Measurements from ENCODE around the gene TMEM52.

The TMEM52 gene

GRCh38 chr1:1926886-1927660 lies 8.0 kb upstream of the TMEM52 start:
- FAIRE-seq (no peak), DNase-seq (ENCODE audit: low spot score) (no peak)

DNA sequence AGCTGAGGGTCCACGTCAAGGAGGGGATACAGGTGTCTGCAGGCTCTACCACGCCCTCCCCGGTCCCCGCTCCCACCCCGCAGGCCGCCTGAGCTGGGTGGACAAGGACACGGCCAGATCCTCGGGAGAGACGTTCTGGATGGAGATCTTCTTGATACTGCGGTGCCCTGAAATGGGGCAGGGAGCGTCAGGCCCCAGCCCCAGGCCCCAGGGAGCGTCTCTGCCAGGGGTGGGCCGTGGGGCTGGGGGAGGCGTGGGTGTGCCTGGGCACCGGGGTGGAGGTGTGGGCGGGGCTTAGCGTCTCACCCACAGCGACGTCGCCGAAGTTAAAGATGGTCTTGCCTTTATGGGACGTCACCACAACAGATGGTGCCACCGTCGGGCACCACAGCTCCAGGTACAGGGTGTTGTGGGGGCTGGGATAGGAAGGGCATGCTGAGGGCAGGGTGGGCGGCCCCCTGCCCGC lies 7.3 kb upstream of the TMEM52 start:
- DNase-seq (ENCODE audit: low spot score) (no peak), FAIRE-seq (no peak)

DNA sequence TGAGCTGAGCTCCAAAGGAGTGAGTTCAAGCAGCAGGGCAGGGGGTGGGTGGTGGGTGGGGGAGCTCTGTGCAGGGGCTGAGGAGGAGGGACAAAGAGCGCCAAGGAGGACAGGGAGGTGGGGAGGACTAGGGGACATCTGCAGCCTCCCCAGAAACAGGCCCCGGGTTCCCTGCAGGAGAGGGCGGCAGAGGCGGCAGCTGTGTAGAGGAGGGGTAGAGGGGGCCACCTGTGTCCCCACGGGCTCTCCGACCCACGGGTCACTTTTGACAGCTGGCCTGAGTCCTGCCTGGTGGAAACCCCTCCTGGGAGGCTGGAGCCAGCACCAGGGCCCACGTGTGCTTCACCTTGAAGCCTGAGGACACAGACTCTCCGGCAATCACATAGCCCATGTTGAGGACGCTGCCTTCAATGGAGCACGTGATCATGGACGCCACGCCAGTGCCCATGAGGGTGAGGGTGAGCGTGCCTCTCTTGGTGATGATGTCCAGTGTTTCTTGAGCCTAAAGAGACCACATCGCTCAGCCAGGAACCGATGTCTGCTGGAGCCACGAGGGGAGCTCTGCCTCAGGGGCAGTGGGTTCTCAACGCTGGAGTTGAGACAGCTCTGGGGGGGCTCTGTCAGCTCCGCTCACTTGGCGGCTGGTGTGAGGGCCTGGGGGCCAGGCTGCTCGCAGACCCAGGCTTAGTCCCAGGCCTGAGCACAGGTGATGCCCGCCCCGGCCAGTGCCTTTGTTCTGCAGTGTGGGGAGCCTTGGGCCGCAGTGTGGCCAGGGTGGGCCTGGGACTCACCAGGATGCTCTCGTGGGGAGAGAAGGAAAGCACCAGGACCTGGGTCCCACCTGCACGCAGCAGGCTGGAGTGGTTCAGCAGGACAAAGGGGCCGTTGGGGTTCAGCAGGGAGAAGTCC lies 6.6 kb upstream of the TMEM52 start:
- DNase-seq (ENCODE audit: low spot score) (no peak), FAIRE-seq (no peak)

DNA sequence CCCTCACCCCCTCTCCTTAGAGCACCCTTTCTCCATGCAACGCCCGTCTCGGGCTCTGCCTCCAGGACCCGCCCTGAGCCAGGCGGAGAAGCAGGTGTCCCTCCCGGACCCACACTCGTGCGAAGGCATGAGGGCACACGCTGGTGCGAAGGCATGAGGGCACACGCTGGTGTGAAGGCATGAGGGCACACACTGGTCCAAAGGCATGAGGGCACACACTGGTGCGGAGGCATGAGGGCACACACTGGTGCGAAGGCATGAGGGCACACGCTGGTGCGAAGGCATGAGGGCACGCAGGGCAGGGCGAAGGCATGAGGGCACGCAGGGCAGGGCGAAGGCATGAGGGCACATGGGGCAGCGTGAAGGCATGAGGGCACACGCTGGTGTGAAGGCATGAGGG lies 5.8 kb upstream of the TMEM52 start:
- DNase-seq (ENCODE audit: low spot score) (no peak), FAIRE-seq (no peak)

- FAIRE-seq (no peak), DNase-seq (ENCODE audit: low spot score) (no peak)
Observed at GRCh38 chr1:1924386-1924785, 5.3 kb upstream of the TMEM52 start.

- DNase-seq (ENCODE audit: low spot score) (no peak), FAIRE-seq (no peak)
Observed at GRCh38 chr1:1922956-1923833, 4.1 kb upstream of the TMEM52 start.

GRCh38 chr1:1922702-1922955 lies 3.5 kb upstream of the TMEM52 start:
- FAIRE-seq (no peak), DNase-seq (ENCODE audit: low spot score) (no peak)

GRCh38 chr1:1921901-1922701 lies 3.0 kb upstream of the TMEM52 start:
- FAIRE-seq (no peak), DNase-seq (ENCODE audit: low spot score) (no peak)

- FAIRE-seq (no peak), DNase-seq (ENCODE audit: low spot score) (no peak)
Observed at GRCh38 chr1:1921459-1921862, 2.4 kb upstream of the TMEM52 start.

- DNase-seq (ENCODE audit: low spot score) (no peak), FAIRE-seq (no peak)
Observed at GRCh38 chr1:1920608-1921458, 1.8 kb upstream of the TMEM52 start.

- no peak for FAIRE-seq
- no peak for DNase-seq (ENCODE audit: low spot score)
Observed at GRCh38 chr1:1920057-1920607, 1.1 kb upstream of the TMEM52 start.

DNA sequence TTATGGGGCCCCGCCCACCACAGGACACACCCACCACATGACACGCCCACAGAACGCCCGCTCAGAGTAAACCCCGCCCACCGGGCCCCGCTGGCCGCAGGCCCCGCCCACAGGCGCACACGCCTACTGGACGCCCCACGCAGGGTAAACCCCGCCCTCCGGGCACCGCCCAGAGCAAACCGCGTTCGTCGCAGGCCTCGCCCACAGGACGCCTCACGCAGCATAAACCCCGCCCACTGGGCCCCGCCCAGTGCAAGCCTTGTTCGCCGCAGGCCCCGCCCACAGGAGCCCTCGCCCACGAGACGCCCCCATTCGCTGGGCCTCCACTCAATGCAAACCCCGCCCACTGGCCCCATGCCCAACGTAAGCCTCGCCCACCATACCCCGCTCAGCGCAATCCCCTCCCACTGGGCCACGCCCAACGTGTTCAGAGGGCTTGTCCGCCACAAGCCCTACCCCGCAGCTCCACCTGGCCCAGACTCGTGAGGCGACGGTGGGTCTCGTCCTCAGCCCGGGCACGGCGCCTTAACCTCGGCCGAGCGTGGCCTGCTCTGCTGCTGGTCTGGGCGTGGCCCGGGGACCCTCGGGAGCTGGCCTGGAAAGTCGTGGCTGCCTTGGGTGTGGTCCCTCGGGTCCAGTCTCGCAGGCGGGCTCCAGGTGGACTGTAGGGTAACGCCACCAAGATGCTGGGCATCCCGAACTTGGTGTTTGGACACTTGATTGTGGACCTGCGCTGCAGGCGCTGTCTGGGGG lies 401 bp upstream of the TMEM52 start:
- FAIRE-seq: no peak
- peak; percentile 79 for DNase-seq (ENCODE audit: low spot score)

DNA sequence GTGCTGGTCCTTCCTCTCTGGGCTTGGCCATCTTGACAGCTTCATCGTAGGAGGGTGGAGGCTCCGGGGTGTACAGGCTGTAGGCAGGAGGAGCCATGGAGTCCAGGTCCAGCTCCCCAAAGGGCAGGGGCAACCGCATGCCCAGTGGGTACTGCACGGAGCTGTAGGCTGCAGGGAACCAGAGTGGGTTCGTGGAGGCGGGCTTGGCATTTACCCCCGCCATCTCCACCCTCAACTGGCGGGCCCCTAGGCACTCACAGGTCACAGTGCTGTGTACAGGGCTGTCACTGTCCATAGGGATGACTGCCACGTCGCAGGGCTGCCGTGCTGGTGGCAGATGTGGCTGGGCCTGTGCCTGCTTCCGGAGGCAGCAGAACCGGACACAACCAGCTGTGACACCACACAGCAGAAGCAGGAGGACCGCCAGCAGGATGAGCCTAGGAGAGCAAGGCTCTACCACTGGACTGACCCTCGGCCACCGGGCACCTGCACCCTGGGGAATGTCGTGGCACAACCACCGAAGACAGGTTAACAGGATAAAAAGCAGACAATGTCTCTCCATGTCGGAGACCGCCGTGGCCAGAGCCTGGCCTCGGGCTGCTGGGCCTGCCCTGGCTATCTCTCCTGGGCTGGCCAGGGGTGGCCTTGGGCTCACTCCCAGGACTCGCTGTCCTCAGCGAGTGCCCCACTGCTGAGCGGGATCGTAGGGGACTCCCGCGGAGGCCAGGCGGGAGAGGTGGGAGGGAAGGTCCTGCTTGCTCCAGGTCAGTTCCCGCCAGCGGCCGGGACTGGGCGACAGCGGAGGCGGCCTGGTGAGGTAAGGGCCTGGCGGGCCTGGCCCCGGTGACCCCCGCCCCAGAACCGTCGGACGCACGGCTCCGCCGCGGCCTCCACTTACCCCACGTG lies 831 bp downstream of the TMEM52 start:
- FAIRE-seq (no peak), DNase-seq (ENCODE audit: low spot score) (no peak)

GRCh38 chr1:1917304-1917976 lies 1.6 kb downstream of the TMEM52 start:
- DNase-seq (ENCODE audit: low spot score) (no peak), FAIRE-seq (no peak)

GRCh38 chr1:1916851-1917251 lies 2.2 kb downstream of the TMEM52 start:
- DNase-seq (ENCODE audit: low spot score): no peak
- FAIRE-seq: no peak

DNA sequence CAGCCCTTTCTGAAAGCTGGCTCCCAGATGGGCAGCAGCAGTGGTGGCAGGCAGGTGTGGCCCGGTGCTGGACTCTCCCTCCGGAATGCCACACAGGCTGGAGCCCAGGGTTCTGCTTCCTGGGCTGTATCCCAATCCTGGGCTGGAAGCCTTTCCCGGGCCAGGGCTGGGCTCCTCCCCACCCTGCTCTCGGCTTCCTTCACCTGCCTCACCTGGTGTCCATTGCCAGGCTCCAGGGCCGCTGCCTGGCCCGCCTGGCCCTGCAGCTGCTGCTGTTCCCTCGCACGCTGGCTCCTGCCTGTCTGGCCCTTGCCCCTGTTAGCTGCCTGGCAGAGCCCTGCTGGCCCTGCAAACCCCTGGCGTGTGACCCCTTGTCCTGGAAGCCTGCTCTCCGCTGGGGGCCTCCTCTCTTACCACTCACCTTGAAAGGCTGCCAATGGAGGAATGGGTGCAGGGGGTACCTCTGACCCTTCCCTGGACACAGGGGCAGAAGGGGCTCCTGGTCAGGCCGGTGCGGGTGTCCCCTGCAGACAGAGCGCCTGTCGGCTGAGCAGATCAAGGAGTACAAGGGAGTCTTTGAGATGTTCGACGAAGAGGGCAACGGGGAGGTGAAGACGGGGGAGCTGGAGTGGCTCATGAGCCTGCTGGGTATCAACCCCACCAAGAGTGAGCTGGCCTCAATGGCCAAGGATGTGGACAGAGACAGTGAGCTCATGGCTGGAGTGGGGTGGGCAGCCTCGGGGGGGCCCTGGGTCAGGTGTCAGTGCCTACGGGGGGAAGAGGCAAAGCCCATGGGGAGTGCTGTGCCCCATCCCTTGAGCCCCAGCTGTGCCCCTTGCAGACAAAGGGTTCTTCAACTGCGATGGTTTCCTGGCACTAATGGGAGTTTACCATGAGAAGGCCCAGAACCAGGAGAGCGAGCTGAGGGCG lies 2.9 kb downstream of the TMEM52 start:
- no peak for FAIRE-seq
- no peak for DNase-seq (ENCODE audit: low spot score)

Data from RCC 7860 (cell line).